HG03103 (cell line): ENCODE measurements around the gene ESPN.

Experiments
- ATAC-seq: cut with Tn5 transposase; IDR thresholded peaks from one replicate; pipeline ENCODE4 v1.9.1; 2021; ENCODE audit warnings: low read depth; ENCODE audit not compliant: unreplicated experiment

Gene ESPN

GRCh38 chr1:6508816-6509189, 84.2 kb downstream of the ESPN start:
- ATAC-seq: no peak

DNA sequence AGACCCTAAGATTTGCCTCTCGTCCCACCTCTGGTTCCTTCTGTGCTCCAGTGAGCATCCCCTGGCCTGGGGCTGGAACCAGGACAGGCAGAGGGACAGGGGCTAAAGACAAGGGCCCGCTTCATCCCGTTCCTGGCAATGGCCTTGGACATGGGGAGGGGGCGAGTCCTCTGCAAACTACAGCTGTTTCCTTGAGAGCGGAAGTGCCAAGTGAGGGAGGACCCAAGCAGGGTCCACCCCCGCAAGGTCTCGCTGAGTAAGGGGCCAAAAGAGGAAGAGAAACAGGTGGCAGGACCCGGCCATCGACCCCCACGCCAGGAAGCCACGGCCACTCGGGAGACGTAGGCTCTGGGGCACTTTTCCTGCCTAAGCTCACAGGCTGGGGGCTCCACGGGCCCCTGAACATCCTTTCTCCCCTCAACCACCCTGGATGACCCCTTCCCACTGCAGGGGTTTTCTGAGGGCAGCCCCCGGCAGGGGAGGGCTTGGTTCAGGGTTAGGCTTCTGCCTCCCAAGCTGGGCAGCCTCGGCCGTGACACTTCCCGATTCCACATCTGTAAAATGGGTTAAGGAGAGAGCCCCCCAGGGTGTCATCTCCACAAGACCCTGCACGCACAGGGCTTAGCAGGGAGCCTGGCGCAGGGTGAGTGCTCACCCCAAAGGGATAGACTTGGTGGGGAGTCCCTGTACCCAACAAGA, 84.8 kb downstream of the ESPN start:
- ATAC-seq: no peak

DNA sequence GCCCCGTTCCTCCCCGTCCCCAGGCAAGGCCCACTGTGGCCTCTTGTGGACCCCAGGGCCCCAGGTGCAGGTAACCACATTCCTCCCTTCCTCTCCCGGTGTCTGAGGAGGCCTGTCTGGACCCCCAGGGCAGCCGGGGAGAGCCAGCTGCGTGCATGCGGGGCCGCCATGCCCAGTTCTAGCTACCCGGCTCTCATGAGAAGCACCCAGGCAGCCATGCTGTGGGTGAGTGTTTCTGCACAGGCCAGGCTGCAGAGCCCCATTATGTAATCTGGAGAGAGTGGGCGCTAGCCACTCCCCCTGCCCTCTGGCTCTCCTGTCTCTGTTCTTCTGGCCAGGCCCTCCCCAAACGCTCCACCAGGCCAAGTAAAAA, 85.3 kb downstream of the ESPN start:
- ATAC-seq: no peak

GRCh38 chr1:6510493-6510892, 85.9 kb downstream of the ESPN start:
- ATAC-seq: no peak
